RPMI7951 (cell line): Measurements from ENCODE around the gene PTPN4. TPM values are rescaled to one million over a fixed set of nuclear protein-coding genes. Genes with fewer than 3 reads are reported as not detected.
A peak's percentile ranks its signal among the peaks of the same experiment; 100 is the strongest.
"Not testable (repeated sequence)": the region's sequence is repeated elsewhere in the genome, so short reads cannot be mapped to it uniquely, and the experiment has no call there.

ENCODE experiments used
- DNase-seq: peaks from one replicate; pipeline ENCODE4 v3.0.0-alpha.2; 2012; ENCODE audit warnings: low read depth
- total RNA-seq: library from RNA; depleted of rRNA; stranded (reverse); fragments of >200 nt; shearing (Covaris generic); gene quantifications from 2 replicates; pipeline ENCODE4 v1.2.3, GENCODE V29; 2014

The PTPN4 gene
- total RNA-seq, 1 experiment from 2014 or later = 19.2 TPM

DNA sequence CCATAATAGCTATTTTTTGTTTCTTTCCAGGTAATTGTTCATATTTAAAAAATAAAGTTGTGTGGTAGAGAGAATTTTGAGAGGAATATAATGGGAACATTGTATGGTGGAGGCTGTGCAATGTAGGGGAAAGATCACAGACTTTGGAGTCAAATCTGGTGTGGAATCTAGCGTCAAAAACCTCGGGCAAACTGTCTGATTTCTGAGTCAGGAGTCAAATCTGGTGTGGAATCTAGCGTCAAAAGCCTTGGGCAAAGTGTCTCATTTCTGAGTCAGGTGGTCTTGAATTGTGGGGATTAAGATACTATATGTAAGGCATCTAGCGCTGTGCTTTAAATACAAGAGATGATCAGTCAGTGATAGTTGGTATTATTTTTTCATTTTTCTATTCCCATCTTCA, 5.1 kb downstream of the PTPN4 start:
- DNase-seq = peak; percentile 39

DNA sequence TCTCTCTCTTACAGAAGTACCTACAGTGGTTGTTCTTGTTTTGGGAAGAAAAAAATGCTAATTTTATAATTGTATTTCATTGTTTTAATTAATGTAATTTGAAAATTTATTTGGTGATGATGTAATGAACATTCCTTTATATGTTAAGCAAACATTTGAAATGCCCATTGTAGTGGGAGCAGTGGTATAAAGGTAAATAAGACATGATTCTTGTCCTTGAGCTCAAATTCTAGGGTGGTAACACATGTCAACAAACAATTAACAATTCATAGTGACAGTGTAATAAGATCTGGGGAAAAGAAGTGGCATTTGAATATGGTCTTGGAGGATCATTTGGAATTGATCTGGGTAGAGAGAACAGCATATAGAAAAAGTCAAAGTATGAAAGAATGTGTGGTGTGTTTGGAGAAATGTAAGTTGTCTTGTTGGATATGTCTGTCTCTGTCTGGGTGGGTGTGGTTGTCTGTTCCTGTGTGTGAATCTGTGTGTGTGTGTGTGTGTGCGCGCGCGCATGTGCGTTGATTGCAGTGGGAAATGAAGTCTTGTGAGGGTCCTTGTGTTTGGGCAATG, 5.8 kb downstream of the PTPN4 start:
- DNase-seq = no peak

- DNase-seq = no peak
Observed at GRCh38 chr2:119766944-119767343, 7.2 kb downstream of the PTPN4 start.

- no peak for DNase-seq
Observed at GRCh38 chr2:119768742-119769141, 9.0 kb downstream of the PTPN4 start.

DNA sequence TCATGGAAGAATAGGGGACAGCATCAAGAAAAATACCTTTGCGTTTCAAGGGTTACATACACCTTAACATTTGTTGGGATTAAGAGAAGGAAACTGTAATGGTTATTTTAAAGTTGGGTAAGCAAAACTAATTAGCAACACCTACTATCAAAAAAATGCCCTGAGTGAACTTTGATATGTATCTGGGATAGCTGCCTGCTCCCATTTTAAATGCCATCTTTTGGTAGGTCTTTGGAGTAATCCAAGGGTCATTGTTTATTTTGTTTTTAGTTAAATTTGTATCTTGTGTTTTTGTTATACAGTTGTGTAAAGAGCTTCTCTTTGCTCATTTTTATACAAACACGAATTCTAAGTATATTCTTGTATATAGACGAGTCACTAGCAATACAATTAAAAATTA, 9.9 kb downstream of the PTPN4 start:
- no peak for DNase-seq

DNA sequence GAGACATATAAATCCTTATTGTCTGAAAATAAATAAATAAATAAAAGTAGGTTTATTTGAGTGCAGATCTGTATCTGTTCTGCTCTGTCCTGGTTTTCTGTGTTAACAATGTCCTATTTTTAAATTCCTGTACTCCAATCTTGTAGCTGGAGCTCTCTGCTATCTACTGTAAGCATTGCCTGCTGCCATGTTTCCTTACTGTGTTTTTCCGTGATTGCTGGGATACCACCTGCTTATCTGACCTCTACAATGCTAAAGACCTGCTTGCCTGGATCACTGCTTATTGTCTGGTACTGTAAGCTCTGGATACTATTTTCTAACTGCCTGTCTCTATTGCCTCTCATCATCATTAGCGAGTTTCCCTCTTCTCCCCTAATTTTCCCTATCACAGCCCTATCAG, 11.6 kb downstream of the PTPN4 start:
- no peak for DNase-seq

- DNase-seq = no peak
Observed at GRCh38 chr2:119772128-119772527, 12.4 kb downstream of the PTPN4 start.

DNA sequence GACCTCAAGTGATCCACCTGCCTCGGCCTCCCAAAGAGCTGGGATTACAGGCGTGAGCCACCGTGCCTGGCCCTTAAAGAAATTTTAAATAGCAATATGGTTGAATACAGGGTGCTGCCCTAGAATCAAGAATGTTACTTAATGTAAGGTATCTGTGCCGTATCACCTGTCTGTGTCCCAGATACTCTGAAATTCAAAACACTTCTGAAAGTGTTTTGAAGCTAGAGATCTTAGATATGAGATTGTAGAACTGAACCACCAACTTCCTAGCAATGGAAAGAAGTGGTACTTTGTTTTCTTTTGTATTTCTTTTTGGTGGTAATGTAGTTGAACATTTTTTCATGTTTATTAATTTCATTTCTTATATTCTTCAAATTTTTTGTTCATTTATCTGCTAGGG, 13.0 kb downstream of the PTPN4 start:
- DNase-seq = no peak

DNA sequence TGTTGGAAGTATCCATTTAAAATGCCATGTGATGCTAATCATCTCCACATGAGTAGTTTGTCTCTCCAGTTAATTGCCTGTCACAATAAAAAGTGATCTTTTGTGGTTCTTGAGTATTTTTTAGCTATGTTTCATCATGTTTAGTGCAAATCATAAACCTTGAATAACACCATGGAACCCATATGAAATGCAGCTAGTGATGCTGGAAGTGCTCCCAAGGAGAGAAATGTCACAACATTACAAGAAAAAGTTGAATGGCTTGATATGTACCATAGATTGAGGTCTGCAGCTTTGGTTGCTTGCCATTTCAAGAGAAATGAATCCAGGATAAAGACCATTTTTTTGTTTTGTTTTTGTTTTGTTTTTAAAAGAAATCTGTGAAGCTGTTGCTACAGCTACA, 14.3 kb downstream of the PTPN4 start:
- no peak for DNase-seq

DNA sequence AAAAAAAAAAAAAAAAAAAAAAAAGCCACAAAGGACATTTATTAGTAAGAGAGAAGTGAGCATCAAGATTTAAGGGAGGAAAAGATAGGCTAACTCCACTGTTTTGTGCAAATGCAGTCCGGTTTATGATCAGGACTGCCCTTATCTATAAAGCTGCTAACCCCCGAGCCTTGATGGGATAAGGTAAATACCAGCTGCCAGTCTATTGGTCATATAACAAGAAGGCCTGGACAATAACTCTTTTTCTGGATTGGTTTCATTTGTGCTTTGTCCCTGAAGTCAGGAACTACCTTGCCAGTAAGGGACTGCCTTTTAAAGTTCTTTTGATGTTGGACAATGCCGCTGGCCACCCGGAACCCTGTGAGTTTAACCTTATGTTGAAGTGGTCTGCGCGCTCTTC, 15.4 kb downstream of the PTPN4 start:
- DNase-seq = no peak

DNA sequence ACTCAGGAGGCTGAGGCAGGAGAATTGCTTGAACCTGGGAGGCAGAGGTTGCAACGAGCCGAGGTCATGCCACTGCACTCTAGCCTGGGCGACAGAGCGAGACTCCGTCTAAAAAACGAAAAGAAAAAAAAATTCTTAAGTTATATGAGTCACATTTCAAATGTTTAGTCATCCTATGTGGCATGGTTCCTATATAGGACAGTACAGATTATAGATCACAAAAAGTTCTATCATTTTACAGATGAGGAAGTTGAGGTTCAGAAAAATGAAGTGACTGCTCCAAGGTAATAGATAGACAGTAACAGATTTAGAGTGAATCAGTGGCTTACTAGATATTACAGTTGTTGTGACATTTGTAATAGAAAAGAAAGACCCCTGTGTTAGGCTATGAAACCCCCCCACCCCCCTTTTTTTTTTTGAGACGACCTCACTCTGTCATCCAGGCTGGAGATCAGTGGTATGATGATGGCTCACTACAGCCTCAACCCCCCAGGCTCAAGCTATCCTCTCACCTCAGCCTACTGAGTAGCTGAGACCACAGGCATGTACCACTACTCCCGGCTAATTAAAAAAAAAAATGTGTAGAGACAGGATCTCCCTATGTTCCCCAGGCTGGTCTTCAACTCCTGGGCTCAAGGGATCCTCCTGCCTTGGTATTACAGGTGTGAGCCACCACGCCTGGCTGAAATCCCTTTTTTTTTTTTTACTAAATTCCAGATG, 22.7 kb downstream of the PTPN4 start:
- peak; percentile 17 for DNase-seq

DNA sequence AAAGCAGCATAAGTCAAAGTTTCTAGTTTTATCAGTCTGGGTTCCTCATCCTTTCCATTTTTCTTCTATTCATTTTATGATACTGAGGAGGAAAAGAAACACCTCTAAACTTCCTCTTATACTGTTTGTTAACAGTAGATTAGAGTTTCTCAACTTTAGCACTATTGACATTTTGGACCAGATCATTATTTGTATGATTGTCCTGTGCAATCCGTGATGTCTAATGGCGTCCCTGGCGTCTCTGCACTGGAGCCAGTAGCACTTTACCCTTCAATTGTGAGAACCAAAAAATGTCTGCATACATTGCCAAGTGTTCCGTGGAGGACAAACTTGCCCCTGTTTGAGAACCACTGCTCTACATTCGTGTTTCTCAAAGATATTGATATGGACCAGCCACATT, 25.2 kb downstream of the PTPN4 start:
- no peak for DNase-seq

GRCh38 chr2:119786295-119786694, 26.6 kb downstream of the PTPN4 start:
- no peak for DNase-seq

DNA sequence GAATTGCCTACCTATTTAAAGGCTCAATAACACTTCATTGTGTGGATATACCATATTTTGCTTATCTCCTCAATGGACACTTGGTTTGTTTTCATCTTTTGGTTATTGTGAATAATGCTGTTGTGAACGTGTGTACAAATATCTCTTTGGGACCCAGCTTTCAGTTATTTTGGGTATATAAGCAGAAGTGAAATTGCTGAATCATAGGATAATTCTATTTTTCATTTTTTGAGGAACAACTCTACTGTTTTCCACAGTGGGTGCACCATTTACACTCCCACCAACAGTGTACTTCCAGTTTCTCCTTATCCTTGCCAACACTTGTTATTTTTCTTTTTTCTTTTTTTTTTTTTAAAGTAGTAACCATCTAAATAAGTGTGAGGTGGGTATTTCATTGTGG, 29.0 kb downstream of the PTPN4 start:
- DNase-seq = no peak

- no peak for DNase-seq
Observed at GRCh38 chr2:119790466-119790865, 30.7 kb downstream of the PTPN4 start.

DNA sequence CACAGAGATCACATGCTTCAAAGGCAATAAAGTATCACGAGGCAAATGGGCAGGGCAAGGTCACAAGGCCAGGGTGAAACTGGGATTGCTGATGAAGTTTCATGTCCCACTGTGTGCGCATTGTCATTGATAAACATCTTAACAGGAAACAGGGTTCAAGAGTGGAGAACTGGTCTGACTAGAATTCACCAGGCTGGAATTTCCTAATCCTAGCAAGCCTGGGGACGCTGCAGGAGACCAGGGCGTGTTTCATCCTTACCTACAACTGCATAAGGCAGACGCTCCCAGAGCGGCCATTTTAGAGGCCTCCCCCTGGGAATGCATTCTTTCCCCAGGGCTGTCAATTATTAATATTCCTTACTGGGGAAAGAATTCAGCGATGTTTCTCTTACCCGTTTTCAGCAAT, 33.2 kb downstream of the PTPN4 start:
- no peak for DNase-seq

DNA sequence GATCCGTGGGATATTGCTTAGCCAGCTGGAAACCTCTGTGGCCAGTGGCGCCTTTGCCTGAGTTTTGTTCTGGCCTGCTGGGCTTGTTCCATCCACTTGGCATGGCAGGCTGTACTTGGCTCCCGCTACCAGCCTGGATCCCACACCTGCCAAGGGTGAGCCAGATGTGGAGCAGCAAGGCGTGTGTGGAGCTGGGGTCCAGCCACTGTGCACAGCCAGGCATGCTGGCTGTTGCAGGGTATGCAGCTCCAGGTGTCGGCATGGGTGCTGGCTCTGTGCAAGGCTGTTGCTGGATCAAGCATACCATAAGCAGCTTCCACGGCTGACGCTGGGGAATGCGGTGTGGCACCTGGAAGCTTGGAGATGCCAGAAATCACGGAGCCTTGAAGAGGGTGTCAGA, 34.5 kb downstream of the PTPN4 start:
- no peak for DNase-seq

DNA sequence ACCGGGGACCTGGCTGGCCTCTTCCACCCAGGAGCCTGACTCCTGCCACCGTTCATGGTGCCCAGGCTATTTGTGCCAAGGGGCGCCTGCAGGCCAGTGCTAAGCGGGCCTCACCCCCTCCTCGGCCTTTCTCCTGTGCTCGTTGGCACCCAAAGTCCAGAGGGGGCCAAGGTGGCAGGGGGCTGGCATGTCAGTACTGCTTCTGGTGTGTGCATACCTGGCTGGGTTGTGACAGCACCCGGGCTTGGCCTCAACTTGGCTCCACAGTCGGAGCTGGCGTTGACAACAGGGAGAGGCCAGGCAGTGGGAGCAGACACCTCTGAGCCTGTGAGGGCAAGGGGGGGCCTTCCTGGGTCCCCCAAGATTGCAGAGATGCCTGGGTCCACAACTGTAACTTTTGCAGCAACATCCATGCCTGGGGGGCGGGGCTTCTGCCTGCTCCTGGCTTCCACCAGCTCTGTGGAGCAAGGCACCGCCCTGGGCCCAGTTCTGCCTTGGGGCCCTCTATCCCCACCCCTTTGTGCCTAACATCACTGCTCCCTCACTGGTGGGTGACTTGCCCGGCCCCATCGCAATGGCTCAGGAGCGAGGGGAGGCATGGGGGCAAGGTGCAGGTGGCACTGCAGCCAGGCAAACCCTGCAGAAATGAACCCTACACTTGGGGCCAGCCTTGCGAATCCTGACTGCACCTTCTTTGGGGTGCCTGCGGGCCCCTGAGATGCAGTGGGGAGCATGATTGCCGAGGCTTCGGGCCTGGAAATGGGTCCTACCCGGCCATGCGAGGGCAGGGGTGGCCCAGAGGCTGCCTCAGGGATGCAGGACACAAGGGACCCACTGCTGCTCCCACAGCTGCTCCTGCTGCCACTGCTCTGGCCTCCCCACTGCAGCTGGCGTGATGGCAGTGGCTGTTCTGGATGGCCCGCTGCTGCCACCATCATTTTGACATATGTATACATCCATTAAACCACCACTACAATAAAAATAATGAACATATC, 35.9 kb downstream of the PTPN4 start:
- no peak for DNase-seq

DNA sequence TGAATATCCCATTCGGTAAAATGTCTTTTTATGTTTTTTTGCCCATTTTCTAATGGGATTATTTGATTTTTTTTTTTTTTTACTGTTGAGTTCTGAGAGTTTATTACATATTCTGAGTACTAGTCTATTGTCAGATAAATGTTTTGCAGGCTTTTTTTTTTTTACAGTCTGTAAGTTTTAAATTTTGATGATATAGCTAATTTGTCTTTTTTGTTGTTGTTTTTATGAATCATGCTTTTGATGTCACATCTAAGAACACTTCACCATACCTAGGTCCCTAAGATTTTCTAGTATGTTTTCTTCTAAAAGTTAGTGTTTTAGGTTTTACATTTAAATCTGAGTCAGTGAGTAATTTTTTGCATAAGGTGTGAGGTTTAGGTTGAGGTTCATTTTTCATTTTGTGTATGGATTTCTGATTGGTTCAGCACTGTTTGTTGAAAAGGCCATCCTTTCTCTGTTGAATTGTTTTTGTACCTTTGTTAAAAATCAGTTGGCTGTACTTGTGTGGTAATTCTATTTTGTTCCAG, 40.7 kb downstream of the PTPN4 start:
- no peak for DNase-seq

GRCh38 chr2:119801040-119801439, 41.3 kb downstream of the PTPN4 start:
- no peak for DNase-seq

GRCh38 chr2:119801989-119802388, 42.3 kb downstream of the PTPN4 start:
- DNase-seq = not testable (repeated sequence)

- no peak for DNase-seq
Observed at GRCh38 chr2:119803101-119803500, 43.4 kb downstream of the PTPN4 start.
